ENCODE measurements around the gene MPHOSPH8. TPM values are rescaled to one million over a fixed set of nuclear protein-coding genes. Genes with fewer than 3 reads are reported as not detected.

Gene MPHOSPH8
- total and polyA plus RNA-seq, 2 of the 4 experiments (the other 2 are of a cell fraction) = 11.7 to 16.4 TPM

- no peak overlapping the region for H3K18ac ChIP-seq (ENCODE audit: low read depth, low read length)
- POLR2A ChIA-PET (ENCODE audit: unreplicated experiment) = no interaction called here
- in situ Hi-C loops (cut with MboI; ENCODE audit: low sequenced_read_pairs) = loop anchor here (10.0 kb wide), 1 partner anchor 99 kb away; no protein-coding TSS in a partner anchor
These were observed 42.7 kb downstream of the MPHOSPH8 start for GRCh38 chr13:19676168-19676567.

More at GRCh38 chr13:19676168-19676567, 42.7 kb downstream of the MPHOSPH8 start:
- Histone ChIP-seq H3K4me3 (ENCODE audit: insufficient read depth, low read depth, low read length) (no peak overlapping the region), H4K20me1 (ENCODE audit: insufficient read depth, low read length) (no peaks in the 10 kb centered on the region), H2AK5ac (ENCODE audit: low read depth, low read length) (no peak overlapping the region), H3K9me1 (ENCODE audit: insufficient read depth, low read length) (peaks cover 7% of the 10 kb centered on the region), H3K14ac (replicated peaks; ENCODE audit: low read depth, low read length) (no peak overlapping the region), H4K8ac (ENCODE audit: low read depth in 2 of 2, low read length in 2 of 2) (no peak overlapping the region), H2BK20ac (ENCODE audit: low read depth, low read length) (no peak overlapping the region), H3K56ac (ENCODE audit: extremely low read depth, insufficient read depth, low read length) (no peak overlapping the region), H3K4ac (ENCODE audit: low read depth, low read length) (no peak overlapping the region), H3K23ac (ENCODE audit: low read depth, low read length) (no peak overlapping the region), H3K79me1 (ENCODE audit: low read depth in 1 of 2, low read length in 2 of 2) (peaks cover 8 to 30% of the 10 kb centered on the region in 2 experiments), H2BK5ac (ENCODE audit: low read depth, low read length, poor library complexity, severe bottlenecking) (no peak overlapping the region), H2AFZ (replicated peaks; ENCODE audit: low read length, poor library complexity) (no peak overlapping the region), H3K9ac (ENCODE audit: low read depth, low read length) (no peak overlapping the region), H3K36me3 (ENCODE audit: control insufficient read depth, insufficient read depth, low read length) (peaks cover 34% of the 10 kb centered on the region), H2BK15ac (ENCODE audit: low read depth, low read length) (no peak overlapping the region), H2AK9ac (replicated peaks; ENCODE audit: low read depth, low read length, poor library complexity) (no peak overlapping the region), H3K9me3 (ENCODE audit: control insufficient read depth, insufficient read depth, low read length) (no peaks in the 10 kb centered on the region), H4K5ac (ENCODE audit: low read depth, low read length) (no peak overlapping the region), H3K27ac (ENCODE audit: insufficient read depth, low read length) (no peak overlapping the region), H3K4me1 (ENCODE audit: control insufficient read depth, insufficient read depth, low read length) (peaks cover 3% of the 10 kb centered on the region), H3K4me2 (ENCODE audit: low read depth, low read length) (no peak overlapping the region), H3K27me3 (ENCODE audit: control insufficient read depth, insufficient read depth, low read length) (no peaks in the 10 kb centered on the region), H2BK120ac (ENCODE audit: low read depth, low read length) (no peak overlapping the region), H4K91ac (ENCODE audit: insufficient read depth, low read depth, low read length) (no peak overlapping the region)
- no TSS peak for BruUV-seq (replicated peaks)
- no peak for DNase-seq
- intact Hi-C loops (cut with micrococcal nuclease) = no loop called here
- dilution Hi-C loops (cut with HindIII; ENCODE audit: low sequenced_read_pairs, unreplicated experiment) = no loop called here
- CTCF ChIA-PET = interaction anchor here (1.0 kb wide), 1 partner anchor 16 kb away, joined by 3 read pairs; no protein-coding TSS in a partner anchor
- TF ChIP-seq MAFK (IDR thresholded peaks at IDR 0.05; ENCODE audit: low read depth, low read length) (no peak), USF2 (IDR thresholded peaks at IDR 0.05; ENCODE audit: low read depth, low read length) (no peak), CTCF (conservative IDR thresholded peaks at IDR 0.05; ENCODE audit: low read depth, low read length) (no peak), SMC3 (IDR thresholded peaks at IDR 0.05; ENCODE audit: low read depth, low read length) (no peak), CHD1 (IDR thresholded peaks at IDR 0.05; ENCODE audit: low read depth, low read length) (no peak), ELK1 (IDR thresholded peaks at IDR 0.05; ENCODE audit: borderline replicate concordance, low read depth, low read length) (no peak), CEBPB (IDR thresholded peaks at IDR 0.05; ENCODE audit: low read depth, low read length) (no peak), BHLHE40 (IDR thresholded peaks at IDR 0.05; ENCODE audit: low read depth, low read length) (no peak), RAD21 (IDR thresholded peaks at IDR 0.05; ENCODE audit: low read length) (no peak), FOS (IDR thresholded peaks at IDR 0.05; ENCODE audit: low read depth, low read length) (no peak), RCOR1 (IDR thresholded peaks at IDR 0.05; ENCODE audit: insufficient replicate concordance, low read length) (no peak), POLR2A (IDR thresholded peaks at IDR 0.05; ENCODE audit: low read depth, low read length) (no peak), NFE2L2 (IDR thresholded peaks at IDR 0.05; ENCODE audit: low read depth, low read length) (no peak), MXI1 (IDR thresholded peaks at IDR 0.05; ENCODE audit: borderline replicate concordance, low read depth, low read length) (no peak)
- ATAC-seq (ENCODE audit: low read depth) = no peak
- 100% methylated on average over 1 of the region's 3 CpGs; no CpG with 5 or more reads in 1 of the 2 experiments for WGBS, 2 experiments (ENCODE audit: extremely low coverage in 2 of 2, insufficient read length in 1 of 2)
